ENCODE data around the gene RILPL1.

DNA sequence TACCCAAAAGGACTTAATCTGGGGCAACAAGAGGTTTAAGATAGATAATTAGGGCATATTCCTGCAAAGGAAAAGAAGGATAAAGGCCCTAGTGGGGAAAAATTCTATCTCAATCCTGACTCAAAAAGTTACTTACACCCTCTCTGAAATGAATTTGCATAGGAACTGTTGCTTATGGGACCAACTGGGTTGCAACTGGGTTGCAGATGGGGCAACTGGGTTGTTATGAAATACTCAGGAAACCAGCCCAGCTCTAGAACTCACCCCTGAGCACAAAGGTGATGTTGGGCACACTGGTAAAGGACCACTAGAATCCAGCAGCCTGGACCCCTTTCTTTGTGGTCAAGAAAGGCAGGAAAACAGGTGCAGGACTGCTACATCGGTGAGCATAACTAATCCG is 17.2 kb upstream of the RILPL1 start:
- TF ChIP-seq EZH2 (IDR thresholded peaks at IDR 0.05; ENCODE audit: borderline replicate concordance) (no peak), EZH2phosphoT487 (IDR thresholded peaks at IDR 0.05; ENCODE audit: low read depth, severe bottlenecking, unreplicated experiment) (no peak)
- TF ChIP-seq, protein P1, sequence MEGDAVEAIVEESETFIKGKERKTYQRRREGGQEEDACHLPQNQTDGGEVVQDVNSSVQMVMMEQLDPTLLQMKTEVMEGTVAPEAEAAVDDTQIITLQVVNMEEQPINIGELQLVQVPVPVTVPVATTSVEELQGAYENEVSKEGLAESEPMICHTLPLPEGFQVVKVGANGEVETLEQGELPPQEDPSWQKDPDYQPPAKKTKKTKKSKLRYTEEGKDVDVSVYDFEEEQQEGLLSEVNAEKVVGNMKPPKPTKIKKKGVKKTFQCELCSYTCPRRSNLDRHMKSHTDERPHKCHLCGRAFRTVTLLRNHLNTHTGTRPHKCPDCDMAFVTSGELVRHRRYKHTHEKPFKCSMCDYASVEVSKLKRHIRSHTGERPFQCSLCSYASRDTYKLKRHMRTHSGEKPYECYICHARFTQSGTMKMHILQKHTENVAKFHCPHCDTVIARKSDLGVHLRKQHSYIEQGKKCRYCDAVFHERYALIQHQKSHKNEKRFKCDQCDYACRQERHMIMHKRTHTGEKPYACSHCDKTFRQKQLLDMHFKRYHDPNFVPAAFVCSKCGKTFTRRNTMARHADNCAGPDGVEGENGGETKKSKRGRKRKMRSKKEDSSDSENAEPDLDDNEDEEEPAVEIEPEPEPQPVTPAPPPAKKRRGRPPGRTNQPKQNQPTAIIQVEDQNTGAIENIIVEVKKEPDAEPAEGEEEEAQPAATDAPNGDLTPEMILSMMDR (IDR thresholded peaks at IDR 0.05; ENCODE audit: poor library complexity) = no peak

Measured in hepatocyte (in vitro differentiated cells).